ENCODE measurements around the gene BBS9.

The BBS9 gene

GRCh38 chr7:33395340-33395739, 266.0 kb downstream of the BBS9 start:
- H3K27me3 ChIP-seq, result no peaks in the 10 kb centered on the region
- H3K4me3 ChIP-seq, result no peak overlapping the region
- no peaks in the 10 kb centered on the region for H3K4me1 ChIP-seq
- DNase-seq, result no peak
- H3K36me3 ChIP-seq, result peaks cover 0 to 13% (median 0%) of the 10 kb centered on the region in 3 donors
- TF ChIP-seq CTCF (IDR thresholded peaks at IDR 0.05), result no peak
- intact Hi-C loops (cut with DNase I; ENCODE audit: low total_unique reads), result no loop called here
- H3K27ac ChIP-seq, result no peak overlapping the region
- H3K9me3 ChIP-seq, result no peaks in the 10 kb centered on the region

GRCh38 chr7:33399528-33400213, 270.3 kb downstream of the BBS9 start:
- intact Hi-C loops (cut with DNase I; ENCODE audit: low total_unique reads), result no loop called here
- no peak overlapping the region for H3K27ac ChIP-seq
- no peaks in the 10 kb centered on the region for H3K9me3 ChIP-seq
- no peak overlapping the region for H3K4me3 ChIP-seq
- peaks cover 0 to 13% (median 0%) of the 10 kb centered on the region in 3 donors for H3K36me3 ChIP-seq
- no peaks in the 10 kb centered on the region for H3K4me1 ChIP-seq
- DNase-seq, result no peak
- no peak for TF ChIP-seq CTCF (IDR thresholded peaks at IDR 0.05)
- H3K27me3 ChIP-seq, result no peaks in the 10 kb centered on the region

DNA sequence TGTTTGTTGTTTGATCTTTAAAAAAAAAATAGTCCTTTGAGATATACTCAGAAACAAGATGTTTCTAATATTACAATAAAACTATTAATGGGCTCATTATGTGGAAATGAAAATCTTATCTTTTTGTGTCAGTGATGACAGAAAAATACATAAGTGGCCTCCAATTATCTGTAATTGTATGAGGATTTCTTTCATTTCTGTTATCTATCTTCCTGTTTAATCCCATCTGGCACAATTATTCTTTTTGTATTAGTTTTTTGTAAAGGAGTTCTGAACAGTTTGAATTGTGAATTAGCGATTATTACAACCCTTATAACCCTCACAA, 270.8 kb downstream of the BBS9 start:
- Histone ChIP-seq H3K27me3 (no peaks in the 10 kb centered on the region), H3K4me1 (no peaks in the 10 kb centered on the region), H3K36me3 (peaks cover 0 to 13% (median 0%) of the 10 kb centered on the region in 3 donors), H3K9me3 (no peaks in the 10 kb centered on the region), H3K4me3 (no peak overlapping the region), H3K27ac (no peak overlapping the region)
- no peak for TF ChIP-seq CTCF (IDR thresholded peaks at IDR 0.05)
- intact Hi-C loops (cut with DNase I; ENCODE audit: low total_unique reads), result no loop called here
- DNase-seq, result no peak

DNA sequence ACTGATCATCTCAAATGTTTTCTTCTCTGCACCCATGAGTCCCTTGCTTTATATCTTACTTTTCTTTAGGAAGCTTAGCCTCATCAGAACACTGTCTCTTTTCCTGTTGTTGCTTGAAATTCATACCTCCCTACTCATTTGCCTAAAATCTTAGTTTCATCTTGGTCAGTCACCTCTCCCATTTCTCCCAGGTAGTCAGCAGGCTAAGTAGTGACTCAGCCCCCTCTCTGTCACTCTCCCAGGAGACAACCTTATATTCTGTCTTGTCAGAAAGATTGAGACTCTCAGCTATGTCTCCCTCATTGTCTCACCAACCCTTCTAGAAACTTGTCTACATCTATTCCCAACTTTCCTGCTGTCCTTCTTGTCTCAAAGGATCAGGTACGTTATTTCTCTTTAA, 280.9 kb downstream of the BBS9 start:
- Histone ChIP-seq H3K4me1 (no peaks in the 10 kb centered on the region), H3K27ac (no peak overlapping the region), H3K9me3 (peaks cover 0 to 20% (median 7%) of the 10 kb centered on the region in 3 donors), H3K4me3 (no peak overlapping the region), H3K36me3 (peaks cover 0 to 13% (median 6%) of the 10 kb centered on the region in 3 donors), H3K27me3 (no peaks in the 10 kb centered on the region)
- no peak for TF ChIP-seq CTCF (IDR thresholded peaks at IDR 0.05)
- intact Hi-C loops (cut with DNase I; ENCODE audit: low total_unique reads), result no loop called here
- DNase-seq, result no peak

DNA sequence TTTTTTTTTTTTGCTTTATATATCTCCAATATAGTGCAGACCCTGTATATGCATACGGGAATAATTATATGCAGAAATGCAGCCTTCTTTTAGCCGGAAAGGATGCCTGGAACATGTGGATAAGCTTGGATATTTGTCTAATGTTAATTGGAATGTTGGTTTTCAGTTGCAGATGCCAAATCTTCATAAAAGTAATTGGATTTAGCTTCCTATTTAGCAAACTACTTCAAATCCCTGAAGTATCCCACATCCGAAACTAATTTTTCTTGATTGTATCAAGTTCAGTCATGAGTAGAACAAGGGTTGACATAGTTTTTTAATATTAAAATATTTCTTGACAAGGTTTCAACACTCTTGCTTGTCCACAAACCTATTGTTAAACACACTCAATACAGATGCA, 281.7 kb downstream of the BBS9 start:
- intact Hi-C loops (cut with DNase I; ENCODE audit: low total_unique reads), result no loop called here
- Histone ChIP-seq H3K36me3 (peaks cover 0 to 13% (median 6%) of the 10 kb centered on the region in 3 donors), H3K27me3 (no peaks in the 10 kb centered on the region), H3K27ac (no peak overlapping the region), H3K4me1 (no peaks in the 10 kb centered on the region), H3K9me3 (peaks cover 0 to 18% (median 7%) of the 10 kb centered on the region in 3 donors), H3K4me3 (no peak overlapping the region)
- no peak for TF ChIP-seq CTCF (IDR thresholded peaks at IDR 0.05)
- no peak for DNase-seq

DNA sequence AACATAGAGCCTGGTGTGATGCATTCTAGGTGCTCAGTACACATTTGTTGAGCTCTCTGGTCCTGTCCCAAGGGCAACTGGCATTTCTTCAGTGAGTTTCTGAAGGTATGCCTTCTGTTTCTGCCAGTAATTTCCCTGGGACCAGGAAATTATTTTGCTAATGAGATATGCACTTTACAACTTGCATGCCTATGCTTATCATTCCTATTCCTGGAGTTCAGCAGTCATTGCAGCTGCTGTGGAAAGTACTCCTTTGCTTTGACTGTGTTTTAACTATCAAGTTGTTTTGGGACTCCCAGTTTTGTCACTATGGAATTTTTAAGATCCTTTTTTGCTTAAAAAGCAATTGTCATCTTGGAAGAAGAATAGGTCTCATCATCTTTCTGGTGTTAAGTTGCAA, 283.0 kb downstream of the BBS9 start:
- TF ChIP-seq CTCF (IDR thresholded peaks at IDR 0.05), result no peak
- Histone ChIP-seq H3K27ac (no peak overlapping the region), H3K4me1 (no peaks in the 10 kb centered on the region), H3K27me3 (no peaks in the 10 kb centered on the region), H3K36me3 (peaks cover 0 to 13% (median 6%) of the 10 kb centered on the region in 3 donors), H3K4me3 (no peak overlapping the region), H3K9me3 (peaks cover 0 to 12% (median 7%) of the 10 kb centered on the region in 3 donors)
- DNase-seq, result no peak
- intact Hi-C loops (cut with DNase I; ENCODE audit: low total_unique reads), result no loop called here
